Measurements from ENCODE around the gene ADGRF5.

- no peak for TF ChIP-seq MAX (IDR thresholded peaks at IDR 0.05)
- no peak for TF ChIP-seq YY1 (IDR thresholded peaks at IDR 0.05; ENCODE audit: low read depth)
- TF ChIP-seq RAD21 (IDR thresholded peaks at IDR 0.05; ENCODE audit: low read depth), result no peak
- TF ChIP-seq CEBPB (IDR thresholded peaks at IDR 0.05), result no peak
- TF ChIP-seq FOXM1 (IDR thresholded peaks at IDR 0.05; ENCODE audit: borderline replicate concordance, low read depth), result no peak
- no peak for TF ChIP-seq EP300 (IDR thresholded peaks at IDR 0.05; ENCODE audit: borderline replicate concordance)
- TF ChIP-seq EGR1 (IDR thresholded peaks at IDR 0.05), result no peak
- TF ChIP-seq ZBTB7A (IDR thresholded peaks at IDR 0.05; ENCODE audit: low read depth), result no peak
- no peak for TF ChIP-seq CREB1 (IDR thresholded peaks at IDR 0.05; ENCODE audit: low read depth)
- no peak for TF ChIP-seq REST (IDR thresholded peaks at IDR 0.05; ENCODE audit: low read depth)
These were observed 92.8 kb downstream of the ADGRF5 start for GRCh38 chr6:46828939-46829338.

Data from Ishikawa (cell line).